ENCODE measurements around the gene KRTAP12-3.
"Not testable (repeated sequence)": the region's sequence is repeated elsewhere in the genome, so short reads cannot be mapped to it uniquely, and the experiment has no call there.

KRTAP12-3 gene

DNA sequence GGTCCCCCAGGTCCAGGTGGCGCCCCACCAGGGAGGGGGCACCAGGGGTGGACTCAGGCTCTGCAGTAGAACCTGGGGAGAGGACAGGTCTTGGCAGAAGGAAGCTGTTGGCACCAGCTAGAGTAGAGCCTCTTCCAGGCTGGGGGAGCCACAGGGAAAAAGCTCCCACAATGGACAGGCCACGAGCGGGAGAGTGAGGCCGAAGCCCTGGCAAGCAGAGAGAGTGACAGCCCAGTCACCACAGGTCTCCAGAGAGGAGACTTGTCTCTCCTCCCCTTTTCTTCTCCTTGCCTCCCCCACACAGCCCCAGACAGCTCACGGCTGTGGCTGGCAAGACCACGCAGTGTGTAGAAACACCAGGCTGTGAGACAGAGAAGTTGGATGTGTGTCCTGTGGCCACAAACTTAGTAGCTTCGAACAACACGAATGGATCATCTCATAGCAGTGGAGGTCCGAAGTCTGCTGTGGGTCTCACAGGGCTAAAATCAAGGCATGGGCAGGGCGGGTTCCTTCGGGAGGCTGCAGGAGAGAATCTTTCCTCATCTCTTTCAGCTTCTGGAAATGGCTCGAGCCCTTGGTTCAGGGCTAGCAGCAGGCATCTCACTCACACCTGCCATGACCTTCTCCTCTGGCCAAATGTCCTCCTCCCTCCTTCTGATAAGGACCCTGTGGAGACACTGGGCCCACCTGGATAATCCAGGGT lies 6.6 kb upstream of the KRTAP12-3 start:
- DNase-seq (ENCODE audit: low spot score) = no peak

- DNase-seq (ENCODE audit: low spot score) = no peak
These were observed 4.6 kb upstream of the KRTAP12-3 start for GRCh38 chr21:44653123-44653522.

DNA sequence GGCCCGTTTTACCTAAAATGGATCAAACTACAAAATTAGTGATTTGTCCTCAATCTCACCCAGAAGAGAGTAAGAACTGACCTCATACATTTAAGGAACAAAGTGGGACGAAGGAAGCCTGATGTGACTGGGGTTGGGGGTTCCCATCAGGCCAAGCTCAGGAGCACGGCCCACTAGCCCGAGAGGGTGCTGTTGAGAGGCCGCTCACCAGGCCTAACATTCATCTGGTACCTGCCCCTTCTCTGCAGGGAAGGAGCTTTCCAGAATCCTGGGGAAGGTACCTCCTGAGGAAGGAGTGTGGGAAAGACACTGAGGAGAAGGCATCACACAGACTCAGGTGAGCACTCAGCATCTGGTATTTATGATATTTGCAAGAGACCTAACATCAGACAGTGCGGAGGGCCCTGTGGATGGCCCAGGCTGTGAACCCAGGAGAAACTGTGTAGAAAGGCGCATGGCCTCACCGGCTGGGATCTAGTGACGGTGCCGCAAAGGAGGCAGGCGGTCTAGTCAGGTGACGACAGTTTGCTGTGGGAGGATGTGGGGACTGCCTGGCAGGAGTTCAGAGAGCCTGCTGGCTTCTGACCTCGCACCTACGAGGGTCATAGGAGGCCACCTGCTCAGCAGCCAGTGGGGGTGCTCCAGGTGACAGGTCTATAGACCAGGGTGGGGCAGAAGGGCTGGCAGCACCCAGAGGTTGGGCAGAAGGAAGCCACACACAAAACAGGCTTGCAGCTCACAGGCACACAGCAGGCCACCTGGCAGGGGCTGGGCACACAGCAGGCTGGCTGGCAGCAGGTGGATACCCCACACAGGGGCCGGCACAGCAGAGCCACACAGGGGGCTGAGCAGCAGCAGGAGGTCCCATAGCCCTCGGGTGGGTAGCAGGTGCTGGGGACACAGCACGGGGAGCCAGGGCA lies 3.8 kb upstream of the KRTAP12-3 start:
- DNase-seq (ENCODE audit: low spot score) = no peak

GRCh38 chr21:44654576-44655175 lies 3.1 kb upstream of the KRTAP12-3 start, which contains the start of gene KRTAP12-4:
Gene KRTAP12-4, minus strand, starts transcription at chr21:44654659. Its CDS starts 45 bp downstream, at chr21:44654614.
- no peak for DNase-seq (ENCODE audit: low spot score)

DNA sequence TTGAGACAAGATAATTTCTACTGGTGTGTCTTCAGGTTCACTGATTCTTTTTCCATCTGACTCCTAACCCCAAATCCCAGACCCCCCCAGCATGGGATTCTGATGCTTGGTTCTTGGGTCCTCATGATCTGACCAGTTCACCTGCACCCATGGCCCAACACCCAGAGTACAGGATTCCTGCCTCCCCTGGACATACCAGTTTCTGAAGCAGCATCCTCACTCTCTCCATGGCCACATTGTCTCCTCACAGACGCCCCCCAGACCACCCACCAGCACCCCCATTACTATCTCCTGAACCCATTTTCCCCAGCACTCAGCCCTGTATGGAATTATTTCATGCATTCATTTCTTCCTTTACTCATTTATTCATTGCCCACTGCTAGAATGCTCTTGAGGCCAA lies 864 bp upstream of the KRTAP12-3 start:
- DNase-seq (ENCODE audit: low spot score) = no peak

DNA sequence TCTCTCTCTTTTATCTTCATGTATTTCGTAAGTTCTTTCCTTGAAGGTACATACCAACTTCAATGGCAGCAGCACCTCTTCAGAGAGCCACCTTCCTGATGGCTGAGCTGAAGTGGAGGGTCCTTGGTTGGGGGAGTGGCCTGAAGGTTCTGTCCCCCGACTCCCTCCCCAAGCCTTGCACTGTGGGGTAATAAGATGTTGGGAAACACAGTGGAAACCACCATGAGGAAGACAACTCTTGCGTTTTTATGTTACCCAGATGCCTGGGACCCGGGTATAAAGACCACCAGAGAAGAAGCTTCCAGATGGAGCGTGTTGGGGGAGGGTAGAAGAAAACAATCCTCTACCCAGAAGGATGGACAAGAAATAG lies 794 bp downstream of the KRTAP12-3 start:
- no peak for DNase-seq (ENCODE audit: low spot score)

DNA sequence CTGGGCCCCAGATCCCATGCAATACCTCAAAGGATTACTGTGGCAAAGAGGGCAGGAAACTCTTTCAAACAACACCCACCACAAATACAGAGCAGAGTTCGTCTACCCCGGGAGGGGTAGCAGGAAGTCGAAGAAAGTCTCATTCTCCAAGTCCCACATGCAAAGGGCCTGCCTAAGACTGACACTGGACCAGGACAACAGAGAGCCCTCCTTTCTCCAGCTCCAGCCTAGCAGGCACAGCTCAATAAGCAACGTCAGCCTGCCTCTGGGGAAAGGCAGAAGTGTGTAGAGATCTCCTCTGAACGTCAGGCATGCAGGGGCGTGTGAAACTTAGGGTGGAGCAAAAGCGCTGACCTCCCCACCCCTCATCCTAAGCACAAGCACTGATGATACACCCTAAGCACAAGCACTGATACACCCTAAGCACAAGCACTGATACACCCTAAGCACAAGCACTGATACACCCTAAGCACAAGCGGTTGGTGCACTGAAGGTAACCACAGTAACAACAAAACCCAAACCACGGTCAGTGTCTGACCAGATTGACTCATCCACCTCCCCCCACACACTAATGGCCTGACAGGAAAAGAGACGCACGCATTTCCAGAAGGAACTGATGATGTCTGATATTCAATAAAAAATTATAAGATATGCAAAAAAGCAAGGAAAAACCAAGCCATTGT lies 1.3 kb downstream of the KRTAP12-3 start:
- no peak for DNase-seq (ENCODE audit: low spot score)

DNA sequence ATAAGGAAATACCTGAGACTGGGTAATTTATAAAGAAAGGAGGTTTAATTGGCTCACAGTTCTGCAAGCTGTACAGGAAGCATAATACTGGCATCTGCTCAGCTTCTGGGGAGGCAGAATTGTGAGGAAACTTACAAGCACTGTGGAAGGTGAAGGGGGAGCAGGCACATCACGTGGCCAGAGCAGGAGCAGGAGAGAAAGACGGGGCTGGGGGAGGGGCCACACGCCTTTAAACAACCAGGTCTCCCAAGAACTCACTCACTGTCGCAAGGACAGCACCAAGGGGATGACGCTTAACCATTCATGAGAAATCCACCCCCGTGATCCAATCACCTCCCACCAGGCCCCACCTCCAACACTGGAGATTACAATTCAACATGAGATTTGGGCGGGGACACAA lies 3.8 kb downstream of the KRTAP12-3 start:
- DNase-seq (ENCODE audit: low spot score) = not testable (repeated sequence)

GRCh38 chr21:44664691-44665090 lies 7.0 kb downstream of the KRTAP12-3 start:
- DNase-seq (ENCODE audit: low spot score) = no peak

- DNase-seq (ENCODE audit: low spot score) = no peak
These were observed 8.9 kb downstream of the KRTAP12-3 start, which contains the start of gene KRTAP12-2 for GRCh38 chr21:44666401-44667320. Gene KRTAP12-2, minus strand, starts transcription at chr21:44666927. Its CDS starts 41 bp downstream, at chr21:44666886.

- DNase-seq (ENCODE audit: low spot score) = no peak
These were observed 9.9 kb downstream of the KRTAP12-3 start for GRCh38 chr21:44667612-44668011.

- DNase-seq (ENCODE audit: low spot score) = no peak
These were observed 13.1 kb downstream of the KRTAP12-3 start for GRCh38 chr21:44670642-44671432.

DNA sequence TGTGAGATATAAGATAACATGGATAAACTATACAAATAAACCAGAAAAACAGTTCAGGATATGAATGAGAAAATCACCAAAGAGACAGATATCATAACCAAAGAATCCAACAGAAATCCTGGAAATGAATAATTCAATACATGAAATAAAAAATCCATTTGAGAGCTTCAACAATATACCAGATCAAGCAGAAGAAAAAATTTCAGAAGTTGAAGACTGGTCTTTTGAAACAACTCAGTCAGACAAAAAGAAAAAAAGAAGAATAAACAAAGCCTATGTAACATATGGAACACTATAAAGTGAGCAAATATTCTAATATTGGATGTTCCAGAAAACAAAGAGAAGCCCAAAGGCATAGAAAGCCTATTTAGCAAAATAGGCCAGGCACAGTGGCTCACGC lies 14.2 kb downstream of the KRTAP12-3 start:
- DNase-seq (ENCODE audit: low spot score) = no peak

GRCh38 chr21:44677881-44678280 lies 20.1 kb downstream of the KRTAP12-3 start:
- no peak for DNase-seq (ENCODE audit: low spot score)

- DNase-seq (ENCODE audit: low spot score) = no peak
These were observed 23.4 kb downstream of the KRTAP12-3 start for GRCh38 chr21:44681152-44681551.

DNA sequence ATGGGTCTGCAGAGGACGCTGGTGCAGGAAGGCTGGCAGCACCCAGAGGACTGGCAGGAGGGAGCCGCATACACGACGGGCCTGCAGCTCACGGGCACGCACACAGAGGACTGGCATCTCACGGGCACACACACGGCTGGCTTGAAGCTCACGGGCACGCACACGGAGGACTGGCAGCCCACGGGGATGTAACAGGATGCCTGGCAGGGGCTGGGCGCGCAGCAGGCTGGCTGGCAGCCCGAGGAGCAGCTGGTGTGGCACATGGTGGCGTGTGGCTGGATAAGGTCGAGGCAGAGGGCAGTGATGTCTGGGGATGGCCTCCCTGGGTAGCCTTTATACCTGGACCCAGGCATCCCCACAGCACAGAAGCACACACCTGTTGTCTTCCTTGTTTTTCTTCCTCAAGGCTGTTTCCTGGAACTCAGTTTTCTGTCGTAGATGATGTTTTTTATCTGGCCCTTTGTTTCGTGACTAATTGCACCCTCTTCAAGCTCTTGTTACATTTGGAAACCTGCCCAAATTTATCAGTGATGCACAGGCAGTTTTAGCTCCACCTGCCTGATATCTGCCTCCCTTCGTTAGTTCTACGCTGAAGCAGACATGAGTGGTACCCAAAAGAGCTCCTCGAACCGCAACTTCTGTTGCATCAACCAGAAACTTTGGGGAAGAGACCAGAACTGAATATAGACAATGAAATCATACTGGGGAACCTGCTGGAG lies 24.3 kb downstream of the KRTAP12-3 start, which contains the start of gene KRTAP12-1:
KRTAP12-1 (minus strand) TSS at position 303 of the 719 bp plus-strand sequence; CDS start at position 263, 40 bp downstream.
- no peak for DNase-seq (ENCODE audit: low spot score)

GRCh38 chr21:44682580-44683151 lies 24.9 kb downstream of the KRTAP12-3 start:
- DNase-seq (ENCODE audit: low spot score) = no peak

- no peak for DNase-seq (ENCODE audit: low spot score)
These were observed 26.3 kb downstream of the KRTAP12-3 start for GRCh38 chr21:44684077-44684476.

GRCh38 chr21:44684483-44684882 lies 26.8 kb downstream of the KRTAP12-3 start:
- no peak for DNase-seq (ENCODE audit: low spot score)

Data from AG20443 (cell line).